Left ventricle myocardium inferior (tissue), 1 donor: ENCODE data around the gene TMEM141. TPM values are rescaled to one million over a fixed set of nuclear protein-coding genes. Genes with fewer than 3 reads are reported as not detected.
"Not testable (repeated sequence)": the region's sequence is repeated elsewhere in the genome, so short reads cannot be mapped to it uniquely, and the experiment has no call there.

Experiments used
- DNase-seq: peaks from one replicate; pipeline ENCODE4 v3.0.0-alpha.2; 2020
- H3K27ac ChIP-seq: fragments of 200-600 bp; replicated peaks from 2 replicates; pipeline ENCODE4 v1.8.0; 2021
- H3K27me3 ChIP-seq: fragments of 200-600 bp; 2 replicates; pipeline ENCODE4 v1.8.0; 2021; ENCODE audit warnings: low read depth
- H3K36me3 ChIP-seq: fragments of 200-600 bp; 2 replicates; pipeline ENCODE4 v1.8.0; 2021
- H3K4me1 ChIP-seq: fragments of 200-600 bp; 2 replicates; pipeline ENCODE4 v1.8.0; 2021
- H3K4me3 ChIP-seq: fragments of 200-600 bp; 2 replicates; pipeline ENCODE4 v1.8.0; 2021; ENCODE audit warnings: mild to moderate bottlenecking, moderate library complexity
- H3K9me3 ChIP-seq: fragments of 200-600 bp; replicated peaks from 2 replicates; pipeline ENCODE4 v1.8.0; 2021
- intact Hi-C: fragments of 100-400 bp; cut with micrococcal nuclease; formaldehyde crosslinking; loops from one replicate; pipeline ENCODE4 v1.11.0; 2022
- total RNA-seq: library from RNA; stranded (reverse); fragmentation: NEBNext Ultra II Directional; extraction: Animal tissue kit (Norgen Biotek cat#: 25700); gene quantifications from one replicate; pipeline ENCODE4 v1.2.1, GENCODE V29; 2021
- TF ChIP-seq, protein P1 (sequence below): fragments of 200-600 bp; IDR thresholded peaks from 2 replicates; pipeline ENCODE4 v1.8.0; 2021; ENCODE audit warnings: antibody characterized with exemption, mild to moderate bottlenecking, borderline replicate concordance
- donor health status: DM: no; HTN: yes; CAD: no; lungs with severe emphysema.

Gene TMEM141
- total RNA-seq, 1 donor from 2014 or later: 71.4 TPM

DNA sequence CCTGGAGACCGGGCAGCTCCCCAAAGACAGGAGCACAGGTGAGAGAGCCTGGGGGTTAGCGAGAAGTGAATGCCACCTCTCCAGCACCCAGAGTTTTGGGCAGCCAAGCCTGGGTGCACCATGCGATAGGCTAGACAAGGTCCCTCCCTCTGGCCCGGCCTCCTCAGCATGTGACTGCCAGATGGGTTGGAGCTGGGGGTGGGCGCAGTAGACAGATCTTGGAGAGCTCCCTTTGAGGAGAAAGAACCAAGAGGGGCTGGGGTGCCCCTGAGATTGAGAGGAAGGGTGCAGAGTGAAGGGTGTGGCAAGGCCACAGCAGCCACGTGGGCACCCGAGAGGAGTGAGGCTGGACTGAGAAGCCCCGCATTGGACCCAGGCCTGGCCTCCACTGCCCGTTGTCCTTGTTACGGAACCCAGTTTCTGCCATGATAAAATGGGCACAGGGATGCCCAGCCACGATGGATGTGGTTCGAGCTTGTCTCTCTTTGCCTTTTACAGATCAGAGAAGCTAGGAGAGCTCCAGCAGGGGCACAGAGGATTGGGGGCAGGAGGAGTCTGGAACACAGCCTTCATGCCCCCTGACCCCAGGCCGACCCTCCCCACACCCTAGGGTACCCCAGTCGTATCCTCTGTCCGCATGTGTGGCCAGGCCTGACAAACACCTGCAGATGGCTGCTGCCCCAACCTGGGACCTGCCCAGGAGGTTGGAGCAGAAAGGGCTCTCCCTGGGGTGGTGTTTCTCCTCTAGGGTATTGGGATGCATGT is 1.4 kb downstream of the TMEM141 start:
- Histone ChIP-seq H3K36me3 (peaks cover 11% of the 10 kb centered on the region), H3K4me1 (peaks cover 75% of the 10 kb centered on the region), H3K27ac (peak overlapping the region; percentile 99), H3K27me3 (peaks cover 1% of the 10 kb centered on the region), H3K4me3 (peak overlapping the region; percentile 90), H3K9me3 (no peaks in the 10 kb centered on the region)
- no peak for DNase-seq
- TF ChIP-seq, protein P1, sequence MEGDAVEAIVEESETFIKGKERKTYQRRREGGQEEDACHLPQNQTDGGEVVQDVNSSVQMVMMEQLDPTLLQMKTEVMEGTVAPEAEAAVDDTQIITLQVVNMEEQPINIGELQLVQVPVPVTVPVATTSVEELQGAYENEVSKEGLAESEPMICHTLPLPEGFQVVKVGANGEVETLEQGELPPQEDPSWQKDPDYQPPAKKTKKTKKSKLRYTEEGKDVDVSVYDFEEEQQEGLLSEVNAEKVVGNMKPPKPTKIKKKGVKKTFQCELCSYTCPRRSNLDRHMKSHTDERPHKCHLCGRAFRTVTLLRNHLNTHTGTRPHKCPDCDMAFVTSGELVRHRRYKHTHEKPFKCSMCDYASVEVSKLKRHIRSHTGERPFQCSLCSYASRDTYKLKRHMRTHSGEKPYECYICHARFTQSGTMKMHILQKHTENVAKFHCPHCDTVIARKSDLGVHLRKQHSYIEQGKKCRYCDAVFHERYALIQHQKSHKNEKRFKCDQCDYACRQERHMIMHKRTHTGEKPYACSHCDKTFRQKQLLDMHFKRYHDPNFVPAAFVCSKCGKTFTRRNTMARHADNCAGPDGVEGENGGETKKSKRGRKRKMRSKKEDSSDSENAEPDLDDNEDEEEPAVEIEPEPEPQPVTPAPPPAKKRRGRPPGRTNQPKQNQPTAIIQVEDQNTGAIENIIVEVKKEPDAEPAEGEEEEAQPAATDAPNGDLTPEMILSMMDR: no peak
- intact Hi-C loops: no loop called here

DNA sequence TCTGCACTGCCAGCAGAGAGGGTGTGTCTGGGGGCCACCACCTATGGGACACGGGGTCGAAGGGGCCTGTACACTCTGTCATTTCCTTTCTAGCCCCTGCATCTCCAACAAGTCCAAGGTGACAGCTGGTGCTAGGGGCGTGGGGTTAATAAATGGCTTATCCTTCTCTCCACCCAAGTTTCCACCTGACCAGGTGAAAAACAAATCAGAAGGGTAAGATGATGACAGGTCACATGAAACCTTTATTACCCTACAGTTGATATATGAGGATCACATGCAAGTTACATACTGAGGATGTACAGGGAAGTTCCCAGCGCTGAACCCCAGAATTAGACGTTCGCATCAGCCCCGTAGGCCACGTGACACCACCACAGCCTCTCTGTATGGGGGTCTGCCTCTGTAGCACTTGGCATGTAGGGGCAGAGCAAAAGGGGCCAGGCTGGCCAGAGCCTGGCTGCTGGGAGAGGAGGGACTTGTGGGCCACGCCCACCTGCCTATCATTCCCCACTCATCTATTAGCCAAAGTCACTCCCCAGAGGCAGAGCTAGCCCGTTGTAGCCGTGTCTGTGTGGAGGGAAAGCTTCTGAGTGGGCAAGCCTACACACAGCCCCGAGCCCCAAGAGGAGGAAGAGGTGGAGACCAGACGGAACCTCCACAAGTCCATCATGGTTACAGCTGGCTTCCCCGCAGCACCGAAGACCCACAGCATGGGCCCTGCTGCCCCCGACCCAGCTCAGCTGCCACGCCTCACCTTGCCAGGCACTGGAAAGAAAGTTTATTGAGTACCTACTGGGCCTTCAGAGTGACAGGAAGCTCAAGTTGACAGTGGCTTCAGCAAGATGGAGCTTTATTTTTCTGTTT is 2.2 kb downstream of the TMEM141 start:
- Histone ChIP-seq H3K4me3 (no peak overlapping the region), H3K27me3 (peaks cover 10% of the 10 kb centered on the region), H3K27ac (peak overlapping the region; percentile 99), H3K4me1 (peaks cover 75% of the 10 kb centered on the region), H3K9me3 (no peaks in the 10 kb centered on the region), H3K36me3 (peaks cover 11% of the 10 kb centered on the region)
- intact Hi-C loops: no loop called here
- TF ChIP-seq, protein P1: no peak
- no peak for DNase-seq

DNA sequence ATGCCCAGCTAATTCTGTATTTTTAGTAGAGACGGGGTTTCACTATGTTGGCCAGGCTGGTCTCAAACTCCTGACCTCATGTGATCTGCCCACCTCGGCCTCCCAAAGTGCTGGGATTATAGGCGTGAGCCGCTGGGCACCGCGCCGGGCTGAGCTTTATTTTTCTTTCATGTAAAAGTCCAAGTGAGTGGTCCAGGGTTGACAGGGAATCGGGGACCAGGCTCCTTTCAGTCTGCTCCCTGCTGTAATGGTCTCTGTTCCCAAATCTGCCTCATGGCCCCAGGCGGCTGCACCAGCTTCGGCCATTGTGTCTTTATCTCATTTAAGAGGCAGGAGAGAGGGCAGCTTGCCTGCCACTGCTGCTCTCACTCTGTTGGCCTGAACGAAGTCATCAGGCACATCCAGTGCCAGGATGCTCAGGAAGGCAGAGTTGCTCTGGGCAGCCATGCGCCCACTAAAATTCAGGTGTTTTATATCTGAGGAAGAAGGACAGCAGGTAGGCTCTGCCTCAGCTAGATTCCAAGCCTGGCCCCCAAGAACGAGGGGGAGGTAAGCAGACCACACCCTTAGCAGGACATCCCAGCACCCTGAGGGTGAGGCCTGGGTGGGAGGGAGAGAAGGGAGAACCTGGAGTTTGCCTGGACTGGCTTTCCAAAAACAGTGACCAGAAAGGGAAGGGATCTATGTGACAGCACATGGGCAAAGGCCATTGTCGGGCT is 3.3 kb downstream of the TMEM141 start:
- no peak overlapping the region for H3K4me3 ChIP-seq
- peak overlapping the region; percentile 99 for H3K27ac ChIP-seq
- peaks cover 11% of the 10 kb centered on the region for H3K36me3 ChIP-seq
- peaks cover 21% of the 10 kb centered on the region for H3K27me3 ChIP-seq
- TF ChIP-seq, protein P1: no peak
- no peak for DNase-seq
- intact Hi-C loops: no loop called here
- peaks cover 80% of the 10 kb centered on the region for H3K4me1 ChIP-seq
- no peaks in the 10 kb centered on the region for H3K9me3 ChIP-seq

DNA sequence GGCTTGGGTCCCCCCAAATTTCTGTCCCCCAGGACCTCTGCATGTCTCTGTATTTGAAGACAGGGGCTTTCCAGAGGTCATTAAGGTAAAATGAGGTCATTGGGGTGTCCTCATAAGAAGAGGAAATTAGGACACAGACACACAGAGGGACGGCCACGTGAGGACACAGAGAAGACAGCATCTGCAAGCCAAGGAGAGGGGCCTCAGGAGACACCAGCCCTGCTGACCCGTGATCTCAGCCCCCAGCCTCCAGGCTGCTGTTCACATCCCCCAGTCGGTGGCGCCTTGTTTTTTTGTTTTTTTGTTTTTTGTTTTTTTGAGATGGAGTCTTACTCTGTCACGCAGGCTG is 3.8 kb downstream of the TMEM141 start:
- intact Hi-C loops: no loop called here
- Histone ChIP-seq H3K36me3 (peaks cover 11% of the 10 kb centered on the region), H3K27ac (peak overlapping the region; percentile 99), H3K9me3 (no peaks in the 10 kb centered on the region), H3K4me1 (peaks cover 83% of the 10 kb centered on the region), H3K4me3 (no peak overlapping the region), H3K27me3 (peaks cover 26% of the 10 kb centered on the region)
- peak; percentile 54 for DNase-seq
- TF ChIP-seq, protein P1: no peak

DNA sequence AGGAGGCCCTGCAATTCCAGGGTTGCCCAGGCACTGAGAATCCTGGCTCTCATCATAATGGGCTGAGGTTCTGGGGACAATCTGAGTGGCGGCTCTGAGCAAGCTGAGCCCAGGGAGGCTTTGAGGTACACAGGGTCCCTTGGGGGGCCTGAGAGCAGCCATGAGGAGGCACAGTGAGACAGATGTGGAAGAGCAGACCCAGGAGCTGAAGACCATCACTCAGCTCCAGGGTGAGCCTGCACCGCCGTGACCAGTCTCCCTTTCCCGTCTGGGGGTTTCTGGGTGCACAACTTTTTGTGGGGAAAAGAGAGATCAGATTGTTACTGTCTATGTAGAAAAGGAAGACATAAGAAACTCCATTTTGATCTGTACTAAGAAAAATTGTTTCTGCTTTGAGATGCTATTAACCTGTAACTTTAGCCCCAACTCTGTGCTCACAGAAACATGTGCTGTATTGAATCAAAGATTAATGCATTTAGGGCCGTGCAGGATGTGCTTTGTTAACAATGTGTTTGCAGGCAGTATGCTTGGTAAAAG is 5.2 kb downstream of the TMEM141 start, which contains the start of gene CCDC183:
Gene CCDC183 (plus strand): TSS at position 101 of the 537 bp plus-strand sequence. CDS start 60 bp downstream, at position 161.
- peaks cover 89% of the 10 kb centered on the region for H3K4me1 ChIP-seq
- DNase-seq: no peak
- intact Hi-C loops: no loop called here
- H3K36me3 ChIP-seq: peaks cover 11% of the 10 kb centered on the region
- H3K4me3 ChIP-seq: peak within 1 kb of the TSS; percentile 1
- TF ChIP-seq, protein P1: no peak
- H3K9me3 ChIP-seq: no peaks in the 10 kb centered on the region
- H3K27ac ChIP-seq: peak within 1 kb of the TSS; percentile 99
- peaks cover 38% of the 10 kb centered on the region for H3K27me3 ChIP-seq

DNA sequence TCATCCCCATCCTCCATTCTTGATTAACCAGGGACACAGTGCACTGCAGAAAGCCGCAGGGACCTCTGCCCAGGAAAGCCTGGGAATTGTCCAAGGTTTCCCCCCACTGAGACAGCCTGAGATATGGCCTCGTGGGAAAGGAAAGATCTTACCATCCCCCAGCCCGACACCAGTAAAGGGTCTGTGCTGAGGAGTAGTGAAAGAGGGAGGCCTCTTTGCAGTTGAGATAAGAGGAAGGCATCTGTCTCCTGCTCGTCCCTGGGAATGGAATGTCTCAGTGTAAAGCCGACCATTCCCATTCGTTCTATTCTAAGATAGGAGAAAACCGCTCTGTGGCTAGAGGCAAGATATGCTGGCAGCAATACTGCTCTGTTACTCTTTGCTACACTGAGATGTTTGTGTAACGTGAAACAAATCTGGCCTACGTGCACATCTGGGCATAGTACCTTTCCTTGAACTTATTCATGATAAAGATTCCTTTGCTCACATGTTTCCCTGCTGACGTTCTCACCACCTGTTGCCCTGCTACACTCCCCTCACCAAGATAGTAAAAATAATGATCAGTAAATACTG is 5.7 kb downstream of the TMEM141 start:
- Histone ChIP-seq H3K4me3 (peak overlapping the region; percentile 1), H3K27ac (peak overlapping the region; percentile 99), H3K27me3 (peaks cover 44% of the 10 kb centered on the region), H3K4me1 (peaks cover 86% of the 10 kb centered on the region), H3K36me3 (peaks cover 11% of the 10 kb centered on the region)
- H3K9me3 ChIP-seq, DNase-seq, intact Hi-C loops: not testable (repeated sequence)
